Lower lobe of right lung (tissue), 2 donors: ENCODE results near the gene GLI3. TPM values are rescaled to one million over a fixed set of nuclear protein-coding genes. Genes with fewer than 3 reads are reported as not detected.
A peak's percentile ranks its signal among the peaks of the same experiment; 100 is the strongest.

Experiments used
- ATAC-seq, 2 donors: fragments of 200-7000 bp; cut with Tn5 transposase; one replicate each; pipeline ENCODE4 v1.9.1; 2020 to 2022; ENCODE audit warnings: mild to moderate bottlenecking in 2 of 2, moderate library complexity in 2 of 2
- DNase-seq: peaks from one replicate; pipeline ENCODE4 v3.0.0-alpha.2; 2020
- H3K27ac ChIP-seq: fragments of 200-600 bp; one replicate; pipeline ENCODE4 v1.8.0; 2022
- H3K27me3 ChIP-seq: fragments of 200-600 bp; one replicate; pipeline ENCODE4 v1.8.0; 2022; ENCODE audit warnings: low read depth
- H3K36me3 ChIP-seq: fragments of 200-600 bp; one replicate; pipeline ENCODE4 v1.8.0; 2022; ENCODE audit warnings: mild to moderate bottlenecking
- H3K4me1 ChIP-seq: fragments of 200-600 bp; one replicate; pipeline ENCODE4 v1.8.0; 2022
- H3K4me3 ChIP-seq: fragments of 200-600 bp; one replicate; pipeline ENCODE4 v1.8.0; 2022; ENCODE audit warnings: mild to moderate bottlenecking
- H3K9me3 ChIP-seq: fragments of 200-600 bp; one replicate; pipeline ENCODE4 v1.8.0; 2022
- CTCF ChIP-seq: fragments of 200-600 bp; IDR thresholded peaks from one replicate; pipeline ENCODE4 v1.8.0; 2022; ENCODE audit warnings: antibody characterized with exemption, mild to moderate bottlenecking
- intact Hi-C: fragments of 100-400 bp; cut with DNase I; formaldehyde crosslinking; loops from one replicate; pipeline ENCODE4 v1.11.0; 2022
- long read RNA-seq: library from polyadenylated mRNA; unstranded; transcript quantifications from one replicate; pipeline ENCODE4 v2.0.0, GENCODE V29; 2021
- total RNA-seq: library from RNA; stranded (reverse); fragmentation: NEBNext Ultra II Directional; extraction: Animal tissue kit (Norgen Biotek cat#: 25700); gene quantifications from one replicate; pipeline ENCODE4 v1.2.1, GENCODE V29; 2021
- donor health status: DM: no; HTN: yes; CAD: no; lungs with severe emphysema.

The GLI3 gene
- 20.7 TPM for total RNA-seq
- long read RNA-seq, partial matches to known transcripts, result 7 of 23 reads
- long read RNA-seq, other reads (novel, unspliced or antisense), result 14 of 23 reads

GRCh38 chr7:42236976-42237810 lies at the start of gene GLI3:
Gene GLI3 (minus strand): TSS chr7:42237209. CDS start chr7:42223253, 13,956 bp downstream.
- H3K9me3 ChIP-seq, result no peaks in the 10 kb centered on the region
- H3K36me3 ChIP-seq, result no peaks in the 10 kb centered on the region
- peak; percentile 20 for TF ChIP-seq CTCF
- intact Hi-C loops, result no loop called here
- peaks cover 12% of the 10 kb centered on the region for H3K27me3 ChIP-seq
- H3K4me1 ChIP-seq, result peaks cover 19% of the 10 kb centered on the region
- peak; percentile 74 for DNase-seq
- peak within 1 kb of the TSS; percentile 81 for H3K4me3 ChIP-seq
- ATAC-seq, result peak; percentile 86
- H3K27ac ChIP-seq, result peak within 1 kb of the TSS; percentile 77

GRCh38 chr7:42285383-42285824 lies 48.4 kb upstream of the GLI3 start:
- no peak overlapping the region for H3K27ac ChIP-seq
- no peak overlapping the region for H3K4me3 ChIP-seq
- no peak for TF ChIP-seq CTCF
- H3K36me3 ChIP-seq, result no peaks in the 10 kb centered on the region
- H3K27me3 ChIP-seq, result no peaks in the 10 kb centered on the region
- intact Hi-C loops, result no loop called here
- H3K4me1 ChIP-seq, result no peaks in the 10 kb centered on the region
- no peaks in the 10 kb centered on the region for H3K9me3 ChIP-seq
- no peak for ATAC-seq
- no peak for DNase-seq

- no peaks in the 10 kb centered on the region for H3K36me3 ChIP-seq
- no peak for TF ChIP-seq CTCF
- H3K4me3 ChIP-seq, result no peak overlapping the region
- DNase-seq (no peak), ATAC-seq (no peak)
- intact Hi-C loops, result no loop called here
- H3K9me3 ChIP-seq, result no peaks in the 10 kb centered on the region
- H3K27me3 ChIP-seq, result no peaks in the 10 kb centered on the region
- H3K4me1 ChIP-seq, result no peaks in the 10 kb centered on the region
- H3K27ac ChIP-seq, result no peak overlapping the region
These were observed 46.5 kb upstream of the GLI3 start for GRCh38 chr7:42283553-42283952.

GRCh38 chr7:42278344-42278743 lies 41.3 kb upstream of the GLI3 start:
- H3K9me3 ChIP-seq, result no peaks in the 10 kb centered on the region
- H3K36me3 ChIP-seq, result no peaks in the 10 kb centered on the region
- ATAC-seq (peak in 1 of 2 donors; percentile 59), DNase-seq (no peak)
- no peaks in the 10 kb centered on the region for H3K4me1 ChIP-seq
- intact Hi-C loops, result no loop called here
- H3K4me3 ChIP-seq, result no peak overlapping the region
- H3K27ac ChIP-seq, result no peak overlapping the region
- no peaks in the 10 kb centered on the region for H3K27me3 ChIP-seq
- TF ChIP-seq CTCF, result no peak

GRCh38 chr7:42274053-42274452 lies 37.0 kb upstream of the GLI3 start:
- Histone ChIP-seq H3K4me3 (no peak overlapping the region), H3K27me3 (no peaks in the 10 kb centered on the region), H3K27ac (no peak overlapping the region), H3K36me3 (no peaks in the 10 kb centered on the region), H3K4me1 (no peaks in the 10 kb centered on the region), H3K9me3 (no peaks in the 10 kb centered on the region)
- intact Hi-C loops, result no loop called here
- DNase-seq, result no peak
- ATAC-seq, result no peak
- no peak for TF ChIP-seq CTCF
